Adrenal gland (tissue), 5 donors: Measurements from ENCODE around the gene WNT2.

Source experiments
- POLR2A ChIP-seq, 2 donors: fragments of 450-650 bp; IDR thresholded peaks; one replicate each; pipeline ENCODE4 v1.6.1; 2017; ENCODE audit warnings: antibody characterized with exemption in 2 of 2, mild to moderate bottlenecking in 2 of 2, moderate library complexity in 1 of 2
- TF ChIP-seq, protein P1 (sequence below), 6 experiments: fragments of 450-650 bp in 4 of 6; fragments of 200-600 bp in 2 of 6; sonication (generic) in 1 of 6; IDR thresholded peaks; 1 replicate in 5 of 6; 2 replicates in 1 of 6; pipeline versions ENCODE4 v1.5.1 to v1.8.0; 2016 to 2021; ENCODE audit warnings: antibody characterized with exemption in 6 of 6, mild to moderate bottlenecking in 2 of 6, moderate library complexity in 1 of 6
- donor health status: DM: no; HTN: no; CAD: no.

DNA sequence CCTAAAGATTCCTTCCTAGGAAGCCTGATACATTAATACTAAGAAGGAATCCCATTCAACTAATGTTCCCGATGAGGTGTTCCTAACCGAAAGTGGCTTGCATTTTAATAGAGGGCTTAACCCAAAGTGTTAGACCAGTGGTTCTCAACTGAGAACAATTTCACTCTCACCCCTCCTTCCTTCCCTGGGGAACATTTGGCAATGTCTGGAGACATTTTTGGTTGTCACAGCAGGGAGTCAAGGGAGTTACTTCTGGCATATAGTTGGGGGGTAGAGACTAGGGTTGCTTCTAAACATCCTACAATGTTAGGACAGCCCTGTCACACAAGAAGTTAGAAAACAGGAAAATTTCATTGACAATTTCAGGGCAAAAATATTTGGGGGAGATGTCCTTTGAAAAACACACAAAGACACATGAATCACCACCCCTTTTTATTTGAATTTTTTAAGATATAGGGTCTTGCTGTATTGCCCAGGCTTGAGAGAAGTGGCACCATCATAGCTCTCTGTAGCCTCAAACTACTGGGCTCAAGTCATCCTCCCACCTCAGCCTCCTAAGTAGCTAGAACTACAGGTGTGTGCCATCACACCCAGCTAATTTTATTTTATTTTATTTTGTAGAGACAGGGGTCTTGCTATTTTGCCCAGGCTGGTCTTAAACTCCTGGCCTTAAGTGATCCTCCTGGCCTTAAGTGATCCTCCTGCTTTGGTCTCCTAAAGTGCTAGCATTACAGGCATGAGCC lies 50.7 kb downstream of the WNT2 start:
- TF ChIP-seq, protein P1, sequence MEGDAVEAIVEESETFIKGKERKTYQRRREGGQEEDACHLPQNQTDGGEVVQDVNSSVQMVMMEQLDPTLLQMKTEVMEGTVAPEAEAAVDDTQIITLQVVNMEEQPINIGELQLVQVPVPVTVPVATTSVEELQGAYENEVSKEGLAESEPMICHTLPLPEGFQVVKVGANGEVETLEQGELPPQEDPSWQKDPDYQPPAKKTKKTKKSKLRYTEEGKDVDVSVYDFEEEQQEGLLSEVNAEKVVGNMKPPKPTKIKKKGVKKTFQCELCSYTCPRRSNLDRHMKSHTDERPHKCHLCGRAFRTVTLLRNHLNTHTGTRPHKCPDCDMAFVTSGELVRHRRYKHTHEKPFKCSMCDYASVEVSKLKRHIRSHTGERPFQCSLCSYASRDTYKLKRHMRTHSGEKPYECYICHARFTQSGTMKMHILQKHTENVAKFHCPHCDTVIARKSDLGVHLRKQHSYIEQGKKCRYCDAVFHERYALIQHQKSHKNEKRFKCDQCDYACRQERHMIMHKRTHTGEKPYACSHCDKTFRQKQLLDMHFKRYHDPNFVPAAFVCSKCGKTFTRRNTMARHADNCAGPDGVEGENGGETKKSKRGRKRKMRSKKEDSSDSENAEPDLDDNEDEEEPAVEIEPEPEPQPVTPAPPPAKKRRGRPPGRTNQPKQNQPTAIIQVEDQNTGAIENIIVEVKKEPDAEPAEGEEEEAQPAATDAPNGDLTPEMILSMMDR (IDR thresholded peaks at IDR 0.05) = no peak
- no peak for TF ChIP-seq POLR2A (IDR thresholded peaks at IDR 0.05)
